GM23248 (cell line): ENCODE results near the gene CCT3. TPM values are rescaled to one million over a fixed set of nuclear protein-coding genes. Genes with fewer than 3 reads are reported as not detected.

Experiments used
- DNase-seq: peaks from one replicate; pipeline ENCODE4 v3.0.0-alpha.2; 2015
- H2AFZ ChIP-seq: fragments of 200-600 bp; sonication (generic); 2 replicates; pipeline ENCODE4 v1.6.1; 2016; ENCODE audit warnings: antibody characterized with exemption
- H3F3A ChIP-seq: fragments of 200-600 bp; sonication (generic); 2 replicates; pipeline ENCODE4 v1.6.1; 2016; ENCODE audit warnings: mild to moderate bottlenecking, antibody characterized with exemption, mixed run types; ENCODE audit not compliant: insufficient read depth
- H3K27ac ChIP-seq: fragments of 200-600 bp; sonication (generic); 2 replicates; pipeline ENCODE4 v1.5.1; 2016; ENCODE audit warnings: mild to moderate bottlenecking
- H3K27me3 ChIP-seq: fragments of 200-600 bp; sonication (generic); replicated peaks from 2 replicates; pipeline ENCODE4 v1.6.1; 2016; ENCODE audit warnings: mild to moderate bottlenecking; ENCODE audit not compliant: insufficient read depth
- H3K36me3 ChIP-seq: fragments of 200-600 bp; sonication (generic); 2 replicates; pipeline ENCODE4 v1.6.1; 2016; ENCODE audit warnings: low read depth, mild to moderate bottlenecking
- H3K4me1 ChIP-seq: fragments of 200-600 bp; sonication (generic); 2 replicates; pipeline ENCODE4 v1.6.1; 2016; ENCODE audit warnings: mild to moderate bottlenecking; ENCODE audit not compliant: insufficient read depth
- H3K4me2 ChIP-seq: fragments of 200-600 bp; sonication (generic); one replicate; pipeline ENCODE4 v1.6.1; 2016; ENCODE audit warnings: mild to moderate bottlenecking; ENCODE audit not compliant: unreplicated experiment
- H3K4me3 ChIP-seq: fragments of 200-600 bp; sonication (generic); 2 replicates; pipeline ENCODE4 v1.5.1; 2016; ENCODE audit warnings: mild to moderate bottlenecking
- H3K79me2 ChIP-seq: fragments of 200-600 bp; sonication (generic); 2 replicates; pipeline ENCODE4 v1.6.1; 2016; ENCODE audit warnings: mild to moderate bottlenecking; ENCODE audit not compliant: insufficient read depth
- H3K9ac ChIP-seq: fragments of 200-600 bp; sonication (generic); 2 replicates; pipeline ENCODE4 v1.6.1; 2016; ENCODE audit warnings: mild to moderate bottlenecking
- H3K9me2 ChIP-seq: fragments of 200-600 bp; sonication (generic); 2 replicates; pipeline ENCODE4 v1.6.1; 2016; ENCODE audit warnings: mixed run types, mild to moderate bottlenecking, moderate library complexity; ENCODE audit not compliant: insufficient read depth
- H3K9me3 ChIP-seq: fragments of 200-600 bp; sonication (generic); one replicate; pipeline ENCODE4 v1.6.1; 2017; ENCODE audit warnings: low read depth
- H4K20me1 ChIP-seq: fragments of 200-600 bp; sonication (generic); 2 replicates; pipeline ENCODE4 v1.6.0; 2016; ENCODE audit not compliant: insufficient read depth
- EZH2 ChIP-seq: fragments of 200-600 bp; sonication (generic); IDR thresholded peaks from 2 replicates; pipeline ENCODE4 v1.6.1; 2018; ENCODE audit warnings: antibody characterized with exemption, mild to moderate bottlenecking; ENCODE audit not compliant: insufficient read depth, poor library complexity, severe bottlenecking
- EZH2phosphoT487 ChIP-seq: fragments of 200-600 bp; sonication (generic); IDR thresholded peaks from 2 replicates; pipeline ENCODE4 v1.6.1; 2018; ENCODE audit warnings: antibody characterized with exemption, moderate library complexity, mild to moderate bottlenecking, low read depth; ENCODE audit not compliant: insufficient read depth
- WGBS, 2 experiments: methylation state at CpG; one replicate each; pipeline ENCODE4 v1.1.6; 2015 to 2017; ENCODE audit warnings: low lambda C conversion rate in 2 of 2, low coverage in 1 of 2; ENCODE audit errors: missing lambda C conversion rate in 2 of 2; 5-methylcytosine and 5-hydroxymethylcytosine counted together
- in situ Hi-C: fragments of 300-500 bp; cut with MboI; formaldehyde crosslinking; loops from 2 replicates; pipeline ENCODE4 v1.15.0; 2020
- polyA plus RNA-seq: library from polyadenylated mRNA; unstranded; fragments of >200 nt; fragmentation: Nextera tagmentation; extraction: Ambion mirVana; gene quantifications from 2 replicates; pipeline ENCODE4 v1.2.1, GENCODE V29; 2016
- total RNA-seq: library from RNA; depleted of rRNA; stranded (reverse); fragments of >200 nt; shearing (Covaris generic); gene quantifications from 2 replicates; pipeline ENCODE4 v1.2.3, GENCODE V29; 2014

Gene CCT3
- total and polyA plus RNA-seq, 2 experiments from 2014 or later: 226 to 307 TPM

- Histone ChIP-seq H3K27me3 (no peaks in the 10 kb centered on the region), H3K27ac (no peak overlapping the region), H3F3A (peaks cover 26% of the 10 kb centered on the region), H4K20me1 (no peaks in the 10 kb centered on the region; the same call in 1 of the 2 replicates), H3K9me3 (no peaks in the 10 kb centered on the region), H3K9me2 (no peaks in the 10 kb centered on the region), H2AFZ (no peak overlapping the region), H3K4me3 (no peak overlapping the region), H3K4me1 (peaks cover 28% of the 10 kb centered on the region), H3K36me3 (0 out of 2 replicates have a peak, but pooled peaks cover 7% of the 10 kb centered on the region), H3K79me2 (peaks cover 50% of the 10 kb centered on the region), H3K4me2 (no peak overlapping the region), H3K9ac (no peak overlapping the region)
- in situ Hi-C loops: no loop called here
- WGBS, 2 experiments: 98% methylated on average over 8 of the region's 8 CpGs
- no peak for TF ChIP-seq EZH2
- no peak for TF ChIP-seq EZH2phosphoT487
- no peak for DNase-seq
Measured at GRCh38 chr1:156286061-156286460, 52.0 kb downstream of the CCT3 start.

DNA sequence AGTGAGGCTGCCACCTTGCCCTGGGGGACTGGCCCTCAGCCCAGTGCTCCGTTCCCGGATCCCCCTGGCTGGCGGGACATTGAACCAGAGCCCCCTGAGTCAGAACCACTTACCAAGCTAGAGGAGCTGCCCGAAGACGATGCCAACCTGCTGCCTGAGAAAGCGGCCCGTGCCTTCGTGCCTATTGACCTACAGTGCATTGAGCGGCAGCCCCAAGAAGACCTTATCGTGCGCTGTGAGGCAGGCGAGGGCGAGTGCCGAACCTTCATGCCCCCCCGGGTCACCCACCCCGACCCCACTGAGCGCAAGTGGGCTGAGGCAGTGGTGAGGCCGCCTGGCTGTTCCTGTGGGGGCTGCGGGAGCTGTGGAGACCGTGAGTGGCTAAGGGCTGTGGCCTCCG, 52.7 kb downstream of the CCT3 start:
- Histone ChIP-seq H3K4me1 (peaks cover 32% of the 10 kb centered on the region), H3K4me3 (no peak overlapping the region), H4K20me1 (peaks cover 4% of the 10 kb centered on the region; the same call in 1 of the 2 replicates), H3K9ac (no peak overlapping the region), H3K9me3 (no peaks in the 10 kb centered on the region), H2AFZ (no peak overlapping the region), H3K36me3 (0 out of 2 replicates have a peak, but pooled peaks cover 7% of the 10 kb centered on the region), H3K79me2 (peaks cover 51% of the 10 kb centered on the region), H3K9me2 (no peaks in the 10 kb centered on the region), H3F3A (peaks cover 30% of the 10 kb centered on the region), H3K27ac (peak overlapping the region; percentile 61), H3K4me2 (peak overlapping the region; percentile 23), H3K27me3 (no peaks in the 10 kb centered on the region)
- WGBS, 2 experiments: 89 to 92% methylated on average over 17 to 18 of the region's 21 CpGs
- in situ Hi-C loops: no loop called here
- no peak for DNase-seq
- TF ChIP-seq EZH2: no peak

DNA sequence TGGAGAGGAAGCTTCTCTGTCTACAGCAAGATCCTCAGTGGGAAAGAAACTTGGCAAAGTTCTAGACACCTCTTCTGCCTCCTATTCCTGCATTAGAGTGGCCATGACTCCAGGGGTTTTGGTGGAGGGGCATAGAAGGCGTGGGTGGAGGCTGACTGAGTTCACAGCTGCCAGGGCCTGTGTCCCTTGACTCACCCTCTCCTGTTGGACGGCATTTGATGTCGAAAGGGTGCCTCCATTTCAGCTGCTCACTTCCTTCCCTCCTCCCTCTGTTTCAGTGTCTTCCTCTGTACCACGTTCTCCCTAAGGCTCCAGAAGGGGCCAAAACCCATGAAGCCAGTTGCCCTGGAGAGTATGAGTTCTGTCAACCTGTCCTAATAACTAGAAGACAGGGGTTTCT, 53.3 kb downstream of the CCT3 start:
- Histone ChIP-seq H3K9ac (no peak overlapping the region), H2AFZ (peak overlapping the region; percentile 37; the same call in 1 of the 2 replicates), H3F3A (peaks cover 30% of the 10 kb centered on the region), H3K4me3 (no peak overlapping the region), H3K79me2 (peaks cover 51% of the 10 kb centered on the region), H3K4me2 (peak overlapping the region; percentile 23), H3K36me3 (peaks cover 7% of the 10 kb centered on the region; the same call in 1 of the 2 replicates), H3K9me3 (no peaks in the 10 kb centered on the region), H3K4me1 (peaks cover 32% of the 10 kb centered on the region), H4K20me1 (peaks cover 4% of the 10 kb centered on the region; the same call in 1 of the 2 replicates), H3K27me3 (no peaks in the 10 kb centered on the region), H3K9me2 (no peaks in the 10 kb centered on the region), H3K27ac (peak overlapping the region; percentile 61)
- 19 to 27% methylated on average over 4 of the region's 4 CpGs for WGBS, 2 experiments
- TF ChIP-seq EZH2 (no peak), EZH2phosphoT487 (no peak)
- DNase-seq: peak; percentile 74
- in situ Hi-C loops: no loop called here

GRCh38 chr1:156284112-156284511, 54.0 kb downstream of the CCT3 start, which contains the start of gene TMEM79:
Gene TMEM79, plus strand, starts transcription at chr1:156284325. Its CDS starts 902 bp downstream, at chr1:156285227.
- peaks cover 30% of the 10 kb centered on the region for H3F3A ChIP-seq
- no peaks in the 10 kb centered on the region for H3K27me3 ChIP-seq
- H3K27ac ChIP-seq: peak within 1 kb of the TSS; percentile 80
- peak within 1 kb of the TSS; percentile 89 for H3K4me2 ChIP-seq
- peaks cover 7% of the 10 kb centered on the region; the same call in 1 of the 2 replicates for H3K36me3 ChIP-seq
- H4K20me1 ChIP-seq: peaks cover 4% of the 10 kb centered on the region; the same call in 1 of the 2 replicates
- peak within 1 kb of the TSS; percentile 94 for H3K4me3 ChIP-seq
- H3K9ac ChIP-seq: peak within 1 kb of the TSS; percentile 93
- TF ChIP-seq EZH2 (no peak), EZH2phosphoT487 (no peak)
- in situ Hi-C loops: no loop called here
- no peaks in the 10 kb centered on the region for H3K9me3 ChIP-seq
- 81 to 83% methylated on average over 7 of the region's 7 CpGs for WGBS, 2 experiments
- H3K79me2 ChIP-seq: peaks cover 51% of the 10 kb centered on the region
- H3K4me1 ChIP-seq: peaks cover 32% of the 10 kb centered on the region
- peak within 1 kb of the TSS; percentile 88 for H2AFZ ChIP-seq
- H3K9me2 ChIP-seq: no peaks in the 10 kb centered on the region
- no peak for DNase-seq
